ENCODE data around the gene IFT27.

The IFT27 gene

GRCh38 chr22:36759481-36760159 lies 16.3 kb downstream of the IFT27 start:
- no peak overlapping the region for H3K4me3 ChIP-seq (replicated peaks; ENCODE audit: low read depth, low read length)
- TF ChIP-seq, protein P1, sequence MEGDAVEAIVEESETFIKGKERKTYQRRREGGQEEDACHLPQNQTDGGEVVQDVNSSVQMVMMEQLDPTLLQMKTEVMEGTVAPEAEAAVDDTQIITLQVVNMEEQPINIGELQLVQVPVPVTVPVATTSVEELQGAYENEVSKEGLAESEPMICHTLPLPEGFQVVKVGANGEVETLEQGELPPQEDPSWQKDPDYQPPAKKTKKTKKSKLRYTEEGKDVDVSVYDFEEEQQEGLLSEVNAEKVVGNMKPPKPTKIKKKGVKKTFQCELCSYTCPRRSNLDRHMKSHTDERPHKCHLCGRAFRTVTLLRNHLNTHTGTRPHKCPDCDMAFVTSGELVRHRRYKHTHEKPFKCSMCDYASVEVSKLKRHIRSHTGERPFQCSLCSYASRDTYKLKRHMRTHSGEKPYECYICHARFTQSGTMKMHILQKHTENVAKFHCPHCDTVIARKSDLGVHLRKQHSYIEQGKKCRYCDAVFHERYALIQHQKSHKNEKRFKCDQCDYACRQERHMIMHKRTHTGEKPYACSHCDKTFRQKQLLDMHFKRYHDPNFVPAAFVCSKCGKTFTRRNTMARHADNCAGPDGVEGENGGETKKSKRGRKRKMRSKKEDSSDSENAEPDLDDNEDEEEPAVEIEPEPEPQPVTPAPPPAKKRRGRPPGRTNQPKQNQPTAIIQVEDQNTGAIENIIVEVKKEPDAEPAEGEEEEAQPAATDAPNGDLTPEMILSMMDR (IDR thresholded peaks at IDR 0.05; ENCODE audit: insufficient read depth, low read length, poor library complexity, severe bottlenecking) = peak; percentile 3
- DNase-seq (ENCODE audit: extremely low read depth, insufficient read length) = no peak
- H3K27me3 ChIP-seq (replicated peaks; ENCODE audit: control insufficient read depth, insufficient read depth, low read length) = no peaks in the 10 kb centered on the region
- no peaks in the 10 kb centered on the region for H3K36me3 ChIP-seq (ENCODE audit: control insufficient read depth, insufficient read depth, low read length)

GRCh38 chr22:36758792-36759271 lies 17.1 kb downstream of the IFT27 start:
- Histone ChIP-seq H3K36me3 (ENCODE audit: control insufficient read depth, insufficient read depth, low read length) (no peaks in the 10 kb centered on the region), H3K4me3 (replicated peaks; ENCODE audit: low read depth, low read length) (no peak overlapping the region), H3K27me3 (replicated peaks; ENCODE audit: control insufficient read depth, insufficient read depth, low read length) (no peaks in the 10 kb centered on the region)
- no peak for DNase-seq (ENCODE audit: extremely low read depth, insufficient read length)
- TF ChIP-seq, protein P1 (IDR thresholded peaks at IDR 0.05; ENCODE audit: insufficient read depth, low read length, poor library complexity, severe bottlenecking) = no peak

DNA sequence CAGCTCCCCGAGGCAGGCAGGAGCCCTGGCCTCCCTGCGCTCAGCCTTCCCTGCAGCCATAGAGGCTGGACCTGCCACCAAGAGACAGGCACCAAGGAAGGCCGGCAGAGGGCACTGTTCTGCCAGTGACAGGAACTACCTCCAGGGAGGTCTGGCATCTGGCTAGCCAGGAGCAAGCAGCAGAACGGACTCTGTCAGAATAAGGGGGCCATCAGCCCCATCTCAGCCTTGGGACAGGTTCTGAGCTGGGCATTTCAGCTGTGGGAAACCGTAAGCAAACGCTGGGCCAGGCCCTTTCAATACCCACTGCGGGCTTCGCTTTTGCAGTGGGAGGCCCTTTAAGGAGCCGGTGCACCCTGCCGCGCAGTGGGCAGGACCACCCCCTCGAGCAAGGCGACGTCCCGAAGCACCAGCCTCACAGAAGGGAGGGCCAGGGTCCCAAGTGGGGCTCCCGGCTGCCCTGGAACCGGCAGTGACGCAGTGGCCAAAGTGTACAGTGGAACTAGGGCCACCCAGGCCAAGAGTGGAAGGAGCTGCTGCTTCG lies 18.2 kb downstream of the IFT27 start:
- DNase-seq (ENCODE audit: extremely low read depth, insufficient read length) = peak; percentile 28
- Histone ChIP-seq H3K36me3 (ENCODE audit: control insufficient read depth, insufficient read depth, low read length) (no peaks in the 10 kb centered on the region), H3K27me3 (replicated peaks; ENCODE audit: control insufficient read depth, insufficient read depth, low read length) (no peaks in the 10 kb centered on the region; the same call in 1 of the 2 replicates), H3K4me3 (replicated peaks; ENCODE audit: low read depth, low read length) (no peak overlapping the region)
- TF ChIP-seq, protein P1 (IDR thresholded peaks at IDR 0.05; ENCODE audit: insufficient read depth, low read length, poor library complexity, severe bottlenecking) = peak; percentile 91

DNA sequence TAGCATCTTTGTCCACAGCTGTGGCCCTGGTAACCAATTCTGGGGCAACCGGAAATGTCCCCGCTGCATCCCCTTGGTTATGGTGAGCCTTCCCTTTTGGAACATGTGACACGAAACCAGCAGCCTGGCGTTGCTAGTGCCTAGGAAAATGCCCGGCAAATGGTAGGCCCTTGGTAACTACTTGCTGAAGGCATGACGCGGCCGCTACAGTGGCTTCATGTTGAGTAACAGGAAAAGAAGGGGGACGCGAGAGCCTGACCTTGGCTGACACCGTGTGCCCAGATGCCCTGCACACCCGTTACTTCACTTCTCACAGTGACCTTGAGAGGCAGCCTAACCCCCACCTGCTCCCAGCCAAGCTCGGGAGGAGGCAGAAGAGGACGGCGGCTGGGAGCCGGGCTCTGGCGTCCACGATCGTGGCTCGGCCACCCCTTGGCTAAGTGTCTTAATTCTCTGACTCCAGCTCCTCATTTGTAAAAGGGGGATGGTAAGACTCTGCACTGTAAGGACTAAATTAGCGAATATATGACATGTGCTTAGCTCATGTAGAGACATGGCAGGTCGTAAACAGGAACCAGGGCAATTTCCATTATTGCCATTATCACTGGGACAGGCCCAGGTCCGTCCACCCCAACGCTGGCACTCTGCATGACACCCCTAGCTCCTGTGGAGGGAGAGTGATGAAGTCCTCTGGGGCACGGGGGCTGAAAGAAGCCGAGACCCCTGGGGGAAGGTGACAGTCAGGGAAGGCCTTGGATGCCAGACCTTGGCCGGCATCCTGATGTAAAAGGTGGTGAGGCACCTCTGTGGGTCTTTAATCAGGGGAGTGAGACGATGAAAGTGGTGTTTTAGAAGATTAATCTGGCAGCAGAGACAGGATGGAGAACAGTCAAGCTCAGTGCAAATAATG lies 18.9 kb downstream of the IFT27 start:
- TF ChIP-seq, protein P1 (IDR thresholded peaks at IDR 0.05; ENCODE audit: insufficient read depth, low read length, poor library complexity, severe bottlenecking) = no peak
- no peak for DNase-seq (ENCODE audit: extremely low read depth, insufficient read length)
- Histone ChIP-seq H3K4me3 (replicated peaks; ENCODE audit: low read depth, low read length) (no peak overlapping the region), H3K27me3 (replicated peaks; ENCODE audit: control insufficient read depth, insufficient read depth, low read length) (no peaks in the 10 kb centered on the region; the same call in 1 of the 2 replicates), H3K36me3 (ENCODE audit: control insufficient read depth, insufficient read depth, low read length) (no peaks in the 10 kb centered on the region)

- DNase-seq (ENCODE audit: extremely low read depth, insufficient read length) = no peak
- TF ChIP-seq, protein P1 (IDR thresholded peaks at IDR 0.05; ENCODE audit: insufficient read depth, low read length, poor library complexity, severe bottlenecking) = no peak
- no peak overlapping the region for H3K4me3 ChIP-seq (replicated peaks; ENCODE audit: low read depth, low read length)
- H3K27me3 ChIP-seq (replicated peaks; ENCODE audit: control insufficient read depth, insufficient read depth, low read length) = no peaks in the 10 kb centered on the region; the same call in 1 of the 2 replicates
- no peaks in the 10 kb centered on the region for H3K36me3 ChIP-seq (ENCODE audit: control insufficient read depth, insufficient read depth, low read length)
Measured at GRCh38 chr22:36756031-36756430, 19.9 kb downstream of the IFT27 start.

All from GM06990 (cell line).